ENCODE data around the gene RPS6KA2.

DNA sequence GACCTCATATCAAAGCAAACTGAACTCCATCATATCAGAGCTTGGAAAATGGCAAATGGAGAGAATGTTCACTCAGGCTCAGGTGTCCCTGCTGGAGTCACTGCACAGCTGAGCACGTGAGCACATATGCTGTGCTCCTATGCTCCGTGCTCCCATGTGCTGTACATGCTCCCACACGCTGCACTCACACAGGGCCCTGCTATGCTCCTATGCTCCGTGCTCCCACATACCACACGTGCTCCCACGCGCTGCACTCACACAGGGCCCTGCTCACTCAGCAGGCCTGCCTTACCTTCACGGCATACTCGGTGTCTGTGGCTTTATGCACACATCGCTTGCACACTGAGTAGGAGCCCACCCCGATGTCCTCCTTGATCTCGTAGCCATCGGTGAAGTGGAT lies 178.6 kb downstream of the RPS6KA2 start:
- no peak for TF ChIP-seq POLR2A (IDR thresholded peaks at IDR 0.05)
- TF ChIP-seq, protein P1, sequence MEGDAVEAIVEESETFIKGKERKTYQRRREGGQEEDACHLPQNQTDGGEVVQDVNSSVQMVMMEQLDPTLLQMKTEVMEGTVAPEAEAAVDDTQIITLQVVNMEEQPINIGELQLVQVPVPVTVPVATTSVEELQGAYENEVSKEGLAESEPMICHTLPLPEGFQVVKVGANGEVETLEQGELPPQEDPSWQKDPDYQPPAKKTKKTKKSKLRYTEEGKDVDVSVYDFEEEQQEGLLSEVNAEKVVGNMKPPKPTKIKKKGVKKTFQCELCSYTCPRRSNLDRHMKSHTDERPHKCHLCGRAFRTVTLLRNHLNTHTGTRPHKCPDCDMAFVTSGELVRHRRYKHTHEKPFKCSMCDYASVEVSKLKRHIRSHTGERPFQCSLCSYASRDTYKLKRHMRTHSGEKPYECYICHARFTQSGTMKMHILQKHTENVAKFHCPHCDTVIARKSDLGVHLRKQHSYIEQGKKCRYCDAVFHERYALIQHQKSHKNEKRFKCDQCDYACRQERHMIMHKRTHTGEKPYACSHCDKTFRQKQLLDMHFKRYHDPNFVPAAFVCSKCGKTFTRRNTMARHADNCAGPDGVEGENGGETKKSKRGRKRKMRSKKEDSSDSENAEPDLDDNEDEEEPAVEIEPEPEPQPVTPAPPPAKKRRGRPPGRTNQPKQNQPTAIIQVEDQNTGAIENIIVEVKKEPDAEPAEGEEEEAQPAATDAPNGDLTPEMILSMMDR (IDR thresholded peaks at IDR 0.05): no peak
